SK-N-MC (cell line): ENCODE data around the gene ITGAV.

ENCODE experiments used
- EZH2 ChIP-seq: fragments of 200-600 bp; sonication (generic); IDR thresholded peaks from one replicate; pipeline ENCODE4 v1.6.1; 2017; ENCODE audit warnings: antibody characterized with exemption
- POLR2AphosphoS5 ChIP-seq: IDR thresholded peaks from 2 replicates; pipeline ENCODE4 v1.6.1; 2012; ENCODE audit warnings: mild to moderate bottlenecking, low read depth, low read length, borderline replicate concordance

DNA sequence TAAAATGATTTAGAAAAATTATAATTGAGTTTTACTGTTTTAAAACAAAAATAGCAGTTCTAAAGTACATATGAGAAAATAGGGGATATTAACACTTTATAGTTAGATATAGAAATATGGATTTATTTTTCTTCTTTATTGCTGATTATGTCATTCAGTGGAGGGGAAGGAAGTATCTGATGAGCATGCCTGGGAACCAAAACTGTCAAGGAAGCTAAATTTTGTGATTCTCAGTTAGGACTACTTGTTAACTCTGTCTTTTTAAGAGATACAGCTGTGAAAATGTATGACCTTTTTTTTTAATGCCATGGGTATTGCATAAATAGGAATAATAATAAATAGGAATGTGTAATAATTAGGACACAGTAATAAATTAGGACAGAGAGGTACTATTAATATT is 44.8 kb downstream of the ITGAV start:
- TF ChIP-seq EZH2 (no peak), POLR2AphosphoS5 (no peak)
